Left renal cortex interstitium (tissue), 4 donors: ENCODE results near the gene NOX3. TPM values are rescaled to one million over a fixed set of nuclear protein-coding genes. Genes with fewer than 3 reads are reported as not detected.

ENCODE experiments used
- DNase-seq, 4 donors: peaks; one replicate each; pipeline ENCODE4 v3.0.0-alpha.2; 2013; ENCODE audit warnings: low read depth in 4 of 4, low spot score in 2 of 4, missing footprints in 1 of 4
- polyA plus RNA-seq, 4 donors: library from polyadenylated mRNA; unstranded; fragments of 120-200 nt; gene quantifications; one replicate each; pipeline ENCODE4 v1.2.1, GENCODE V29; 2013; ENCODE audit not compliant: insufficient read length in 4 of 4

The NOX3 gene
- polyA plus RNA-seq, 4 donors = 1.2 to 3.1 (median 1.7) TPM

GRCh38 chr6:155404937-155405336, 50.7 kb downstream of the NOX3 start:
- no peak for DNase-seq

GRCh38 chr6:155402656-155403304, 52.9 kb downstream of the NOX3 start:
- no peak for DNase-seq

- no peak for DNase-seq
Measured at GRCh38 chr6:155400654-155400965, 55.0 kb downstream of the NOX3 start.

GRCh38 chr6:155399745-155400653, 55.6 kb downstream of the NOX3 start:
- DNase-seq = no peak

GRCh38 chr6:155399062-155399744, 56.4 kb downstream of the NOX3 start:
- DNase-seq = no peak

- no peak for DNase-seq
Measured at GRCh38 chr6:155398701-155399061, 57.0 kb downstream of the NOX3 start.

- DNase-seq = no peak
Measured at GRCh38 chr6:155398221-155398620, 57.4 kb downstream of the NOX3 start.

- no peak for DNase-seq
Measured at GRCh38 chr6:155397172-155397705, 58.4 kb downstream of the NOX3 start.

- DNase-seq = no peak
Measured at GRCh38 chr6:155396605-155397004, 59.0 kb downstream of the NOX3 start.

- DNase-seq = no peak
Measured at GRCh38 chr6:155395339-155395738, 60.3 kb downstream of the NOX3 start.

GRCh38 chr6:155389130-155389529, 66.5 kb downstream of the NOX3 start:
- DNase-seq = no peak

GRCh38 chr6:155388591-155388990, 67.0 kb downstream of the NOX3 start:
- DNase-seq = no peak

- DNase-seq = no peak
Measured at GRCh38 chr6:155387481-155387880, 68.2 kb downstream of the NOX3 start.

- no peak for DNase-seq
Measured at GRCh38 chr6:155384321-155384952, 71.2 kb downstream of the NOX3 start.

GRCh38 chr6:155383913-155384312, 71.7 kb downstream of the NOX3 start:
- DNase-seq = no peak

- DNase-seq = no peak
Measured at GRCh38 chr6:155382338-155382685, 73.3 kb downstream of the NOX3 start.

GRCh38 chr6:155381673-155382337, 73.8 kb downstream of the NOX3 start:
- DNase-seq = no peak

GRCh38 chr6:155380666-155381332, 74.8 kb downstream of the NOX3 start:
- DNase-seq = no peak

GRCh38 chr6:155378724-155379123, 76.9 kb downstream of the NOX3 start:
- no peak for DNase-seq

GRCh38 chr6:155378276-155378675, 77.4 kb downstream of the NOX3 start:
- no peak for DNase-seq
